CD14-positive monocyte (primary cell): ENCODE results near the gene GRK6. TPM values are rescaled to one million over a fixed set of nuclear protein-coding genes. Genes with fewer than 3 reads are reported as not detected.
A peak's percentile ranks its signal among the peaks of the same experiment; 100 is the strongest.

ENCODE experiments used
- DNase-seq, 3 donors: peaks; one replicate each; pipeline ENCODE4 v3.0.0-alpha.2; 2011 to 2022
- H2AFZ ChIP-seq: 2 replicates; pipeline ENCODE4 v1.6.0; 2012; ENCODE audit warnings: mild to moderate bottlenecking, low read depth, low read length, inconsistent platforms; ENCODE audit not compliant: insufficient read depth, poor library complexity, severe bottlenecking
- H3K27ac ChIP-seq, 2 donors: 1 replicate in 1 of 2; 2 replicates in 1 of 2; pipeline ENCODE4 v1.5.1; 2012 to 2013; ENCODE audit warnings: low read length in 2 of 2, control low read depth in 1 of 2, inconsistent platforms in 1 of 2, low read depth in 1 of 2, mild to moderate bottlenecking in 1 of 2
- H3K27me3 ChIP-seq, 2 donors: one replicate each; pipeline versions ENCODE4 v1.6.0 to v1.6.1; 2011 to 2013; ENCODE audit warnings: low read length in 2 of 2; ENCODE audit not compliant: control insufficient read depth in 2 of 2, insufficient read depth in 2 of 2
- H3K36me3 ChIP-seq, 2 donors: replicated peaks in 1 of 2; 1 replicate in 1 of 2; 2 replicates in 1 of 2; pipeline versions ENCODE4 v1.5.1 to v1.6.1; 2012 to 2013; ENCODE audit warnings: low read length in 2 of 2, control low read depth in 1 of 2, inconsistent platforms in 1 of 2, mild to moderate bottlenecking in 1 of 2; ENCODE audit not compliant: insufficient read depth in 2 of 2, control insufficient read depth in 1 of 2
- H3K4me1 ChIP-seq, 2 donors: 1 replicate in 1 of 2; 2 replicates in 1 of 2; pipeline versions ENCODE4 v1.5.1 to v1.6.1; 2012 to 2013; ENCODE audit warnings: low read length in 2 of 2, control low read depth in 1 of 2, inconsistent platforms in 1 of 2, mild to moderate bottlenecking in 1 of 2, moderate library complexity in 1 of 2; ENCODE audit not compliant: insufficient read depth in 2 of 2, control insufficient read depth in 1 of 2
- H3K4me2 ChIP-seq: replicated peaks from 2 replicates; pipeline ENCODE3; 2012; ENCODE audit warnings: low read length, moderate library complexity, mild to moderate bottlenecking; ENCODE audit not compliant: poor library complexity, severe bottlenecking; ENCODE audit errors: extremely low read depth
- H3K4me3 ChIP-seq, 3 experiments: fragments of 200-600 bp in 1 of 3; sonication (generic) in 1 of 3; replicated peaks in 1 of 3; 1 replicate in 2 of 3; 2 replicates in 1 of 3; pipeline ENCODE4 v1.5.1; 2011 to 2013; ENCODE audit warnings: low read length in 3 of 3, mild to moderate bottlenecking in 3 of 3, control low read depth in 2 of 3, low read depth in 2 of 3, inconsistent platforms in 1 of 3, moderate library complexity in 1 of 3
- H3K79me2 ChIP-seq: 2 replicates; pipeline ENCODE4 v1.6.0; 2012; ENCODE audit warnings: mild to moderate bottlenecking, control low read depth, inconsistent platforms, low read length, moderate library complexity; ENCODE audit not compliant: insufficient read depth
- H3K9ac ChIP-seq: 2 replicates; pipeline ENCODE4 v1.6.0; 2017; ENCODE audit warnings: low read length, mild to moderate bottlenecking; ENCODE audit not compliant: insufficient read depth, poor library complexity, severe bottlenecking
- H3K9me3 ChIP-seq, 2 donors: replicated peaks in 1 of 2; 1 replicate in 1 of 2; 2 replicates in 1 of 2; pipeline versions ENCODE4 v1.5.1 to v1.6.1; 2012 to 2013; ENCODE audit warnings: low read length in 2 of 2, control low read depth in 1 of 2; ENCODE audit not compliant: control insufficient read depth in 1 of 2, insufficient read depth in 1 of 2
- H4K20me1 ChIP-seq: 2 replicates; pipeline ENCODE4 v1.6.0; 2012; ENCODE audit warnings: mild to moderate bottlenecking, low read length, control low read depth, moderate library complexity; ENCODE audit not compliant: insufficient read depth
- H3K27ac Mint-ChIP-seq, 7 donors: one replicate each; pipeline ENCODE4 v1.8.0; 2020; ENCODE audit warnings: mild to moderate bottlenecking in 7 of 7, mixed read lengths in 7 of 7, moderate library complexity in 6 of 7, inconsistent platforms in 2 of 7
- H3K27me3 Mint-ChIP-seq, 3 donors: one replicate each; pipeline ENCODE4 v1.8.0; 2021 to 2022; ENCODE audit warnings: low read depth in 3 of 3, mild to moderate bottlenecking in 3 of 3, mixed read lengths in 3 of 3, moderate library complexity in 3 of 3, inconsistent platforms in 1 of 3
- H3K36me3 Mint-ChIP-seq, 2 donors: one replicate each; pipeline ENCODE4 v1.8.0; 2020; ENCODE audit warnings: mixed read lengths in 2 of 2, inconsistent platforms in 1 of 2, mild to moderate bottlenecking in 1 of 2
- H3K4me1 Mint-ChIP-seq: one replicate; pipeline ENCODE4 v1.8.0; 2020; ENCODE audit warnings: mild to moderate bottlenecking, mixed read lengths
- H3K4me3 Mint-ChIP-seq, 2 donors: one replicate each; pipeline ENCODE4 v1.8.0; 2020; ENCODE audit warnings: mild to moderate bottlenecking in 2 of 2, mixed read lengths in 2 of 2, moderate library complexity in 1 of 2
- H3K9me3 Mint-ChIP-seq, 7 donors: one replicate each; pipeline ENCODE4 v1.8.0; 2020 to 2022; ENCODE audit warnings: mixed read lengths in 7 of 7, mild to moderate bottlenecking in 6 of 7, moderate library complexity in 6 of 7, inconsistent platforms in 2 of 7
- CTCF ChIP-seq: fragments of 200-600 bp; IDR thresholded peaks from one replicate; pipeline ENCODE4 v1.8.0; 2022; ENCODE audit warnings: antibody characterized with exemption, mild to moderate bottlenecking
- WGBS: methylation state at CpG from one replicate; pipeline ENCODE4 v1.1.5; 2013; ENCODE audit warnings: missing lambda C conversion rate; ENCODE audit not compliant: insufficient coverage; 5-methylcytosine and 5-hydroxymethylcytosine counted together
- intact Hi-C, 2 donors: fragments of 100-400 bp; cut with micrococcal nuclease; formaldehyde crosslinking; loops; one replicate each; pipeline versions ENCODE4 v1.15.0 to v1.15.1; 2023
- polyA plus RNA-seq, 3 donors: library from polyadenylated mRNA; depleted of rRNA in 1 of 3; unstranded in 2 of 3; stranded (reverse) in 1 of 3; fragments of 300-500 nt in 2 of 3; fragments of >200 nt in 1 of 3; fragmentation: Illumina TruSeq in 2 of 3; gene quantifications; 1 replicate in 2 of 3; 2 replicates in 1 of 3; pipeline ENCODE4 v1.2.3, GENCODE V29; 2012 to 2021

Gene GRK6
- polyA plus RNA-seq, 3 donors, result 41.6 to 101 (median 63.4) TPM

GRCh38 chr5:177468329-177468684, 41.8 kb downstream of the GRK6 start:
- H3K36me3 ChIP-seq, result no peaks in the 10 kb centered on the region
- H3K4me2 ChIP-seq, result no peak overlapping the region
- H3K4me3 Mint-ChIP-seq, result no peak overlapping the region
- TF ChIP-seq CTCF, result no peak
- no peak overlapping the region for H3K27ac Mint-ChIP-seq
- peaks cover 14% of the 10 kb centered on the region for H4K20me1 ChIP-seq
- peaks cover 24% of the 10 kb centered on the region for H3K4me1 Mint-ChIP-seq
- intact Hi-C loops, result no loop called here
- peaks cover 47 to 53% (median 50%) of the 10 kb centered on the region in 3 donors for H3K27me3 Mint-ChIP-seq
- peaks cover 0 to 11% of the 10 kb centered on the region in 2 donors for H3K9me3 ChIP-seq
- H3K4me1 ChIP-seq, result peaks cover 8 to 24% of the 10 kb centered on the region in 2 donors
- H3K27me3 ChIP-seq, result peaks cover 13 to 32% of the 10 kb centered on the region in 2 donors
- H3K79me2 ChIP-seq, result no peaks in the 10 kb centered on the region
- H3K27ac ChIP-seq, result no peak overlapping the region
- no peak overlapping the region for H2AFZ ChIP-seq
- DNase-seq, result no peak
- H3K4me3 ChIP-seq, result no peak overlapping the region
- H3K9ac ChIP-seq, result no peak overlapping the region
- WGBS, result 83% methylated on average over 1 of the region's 2 CpGs
- peaks cover 2 to 8% of the 10 kb centered on the region in 2 donors for H3K36me3 Mint-ChIP-seq
- H3K9me3 Mint-ChIP-seq, result peaks cover 0 to 7% (median 2%) of the 10 kb centered on the region in 7 donors

GRCh38 chr5:177468685-177469628, 42.5 kb downstream of the GRK6 start:
- Histone ChIP-seq H3K36me3 (no peaks in the 10 kb centered on the region), H3K4me2 (no peak overlapping the region), H4K20me1 (peaks cover 14% of the 10 kb centered on the region), H3K79me2 (no peaks in the 10 kb centered on the region), H2AFZ (no peak overlapping the region), H3K9ac (no peak overlapping the region), H3K4me3 (no peak overlapping the region), H3K9me3 (peaks cover 0 to 11% of the 10 kb centered on the region in 2 donors), H3K27ac (no peak overlapping the region), H3K27me3 (peaks cover 15 to 34% of the 10 kb centered on the region in 2 donors), H3K4me1 (peaks cover 6 to 21% of the 10 kb centered on the region in 2 donors)
- H3K4me3 Mint-ChIP-seq, result peak overlapping the region in 1 of 2 donors; percentile 69
- no peak for DNase-seq
- TF ChIP-seq CTCF, result no peak
- peaks cover 0 to 10% (median 4%) of the 10 kb centered on the region in 7 donors for H3K9me3 Mint-ChIP-seq
- peaks cover 3 to 10% of the 10 kb centered on the region in 2 donors for H3K36me3 Mint-ChIP-seq
- intact Hi-C loops, result no loop called here
- no peak overlapping the region for H3K27ac Mint-ChIP-seq
- peaks cover 22% of the 10 kb centered on the region for H3K4me1 Mint-ChIP-seq
- H3K27me3 Mint-ChIP-seq, result peaks cover 47 to 57% (median 54%) of the 10 kb centered on the region in 3 donors
- WGBS, result 87% methylated on average over 18 of the region's 25 CpGs
